ENCODE measurements around the gene SMIM44.
A peak's percentile ranks its signal among the peaks of the same experiment; 100 is the strongest.
"Not testable (repeated sequence)": the region's sequence is repeated elsewhere in the genome, so short reads cannot be mapped to it uniquely, and the experiment has no call there.

Gene SMIM44

DNA sequence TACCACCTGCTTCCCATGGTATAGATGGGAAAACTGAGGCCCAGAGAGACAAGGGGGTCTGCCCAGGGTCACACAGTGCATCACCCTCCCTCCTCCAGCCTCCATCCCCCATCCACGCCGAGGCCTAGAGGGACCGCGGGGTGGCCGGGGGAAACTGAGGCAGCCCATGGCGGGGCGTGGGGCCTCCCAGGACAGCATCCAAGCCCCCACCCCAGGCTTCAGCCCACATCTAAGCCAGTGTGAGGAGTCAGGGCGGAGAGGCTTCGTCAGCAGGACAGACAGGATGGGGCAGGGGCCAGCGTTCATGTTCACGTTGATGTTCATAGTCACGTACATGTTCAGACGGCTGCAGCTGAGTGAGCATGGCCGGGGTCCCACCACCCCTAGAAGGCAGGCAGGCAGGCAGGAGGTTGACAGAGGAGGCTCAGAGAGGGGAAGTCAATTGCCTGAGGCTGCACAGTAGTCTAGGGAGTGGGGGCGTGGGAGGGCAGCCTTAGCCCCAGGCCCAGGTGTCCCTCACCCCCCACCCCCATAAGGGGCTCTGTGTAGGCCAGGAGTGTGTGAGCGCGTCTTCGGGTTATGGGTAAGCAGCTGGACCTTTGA lies 26.2 kb downstream of the SMIM44 start:
- H3K9me3 ChIP-seq (ENCODE audit: control insufficient read depth, insufficient read depth, low read length): no peaks in the 10 kb centered on the region
- no peaks in the 10 kb centered on the region for H3K36me3 ChIP-seq (ENCODE audit: insufficient read depth, low read length)
- peaks cover 15% of the 10 kb centered on the region; the same call in 1 of the 2 replicates for H3K4me1 ChIP-seq (ENCODE audit: insufficient read depth, low read length)
- H3K9ac ChIP-seq (ENCODE audit: low read depth, low read length): no peak overlapping the region

GRCh38 chr19:3455960-3456601 lies 27.2 kb downstream of the SMIM44 start:
- H3K36me3 ChIP-seq (ENCODE audit: insufficient read depth, low read length): no peaks in the 10 kb centered on the region
- H3K9ac ChIP-seq (ENCODE audit: low read depth, low read length): no peak overlapping the region
- peaks cover 15% of the 10 kb centered on the region; the same call in 1 of the 2 replicates for H3K4me1 ChIP-seq (ENCODE audit: insufficient read depth, low read length)
- H3K9me3 ChIP-seq (ENCODE audit: control insufficient read depth, insufficient read depth, low read length): no peaks in the 10 kb centered on the region

- no peak overlapping the region for H3K9ac ChIP-seq (ENCODE audit: low read depth, low read length)
- H3K4me1 ChIP-seq (ENCODE audit: insufficient read depth, low read length): peaks cover 15% of the 10 kb centered on the region; the same call in 1 of the 2 replicates
- no peaks in the 10 kb centered on the region for H3K9me3 ChIP-seq (ENCODE audit: control insufficient read depth, insufficient read depth, low read length)
- H3K36me3 ChIP-seq (ENCODE audit: insufficient read depth, low read length): no peaks in the 10 kb centered on the region
Observed at GRCh38 chr19:3455393-3455955, 27.8 kb downstream of the SMIM44 start.

GRCh38 chr19:3454656-3455392 lies 28.4 kb downstream of the SMIM44 start:
- H3K4me1 ChIP-seq (ENCODE audit: insufficient read depth, low read length): peaks cover 14% of the 10 kb centered on the region; the same call in 1 of the 2 replicates
- no peaks in the 10 kb centered on the region for H3K36me3 ChIP-seq (ENCODE audit: insufficient read depth, low read length)
- H3K9me3 ChIP-seq (ENCODE audit: control insufficient read depth, insufficient read depth, low read length): no peaks in the 10 kb centered on the region
- no peak overlapping the region for H3K9ac ChIP-seq (ENCODE audit: low read depth, low read length)

- Histone ChIP-seq H3K36me3 (ENCODE audit: insufficient read depth, low read length) (no peaks in the 10 kb centered on the region), H3K9ac (ENCODE audit: low read depth, low read length) (no peak overlapping the region), H3K9me3 (ENCODE audit: control insufficient read depth, insufficient read depth, low read length) (no peaks in the 10 kb centered on the region), H3K4me1 (ENCODE audit: insufficient read depth, low read length) (peaks cover 12% of the 10 kb centered on the region; the same call in 1 of the 2 replicates)
Observed at GRCh38 chr19:3453840-3454239, 29.4 kb downstream of the SMIM44 start.

- H3K4me1 ChIP-seq (ENCODE audit: insufficient read depth, low read length): not testable (repeated sequence)
Observed at GRCh38 chr19:3452942-3453214, 30.4 kb downstream of the SMIM44 start.

DNA sequence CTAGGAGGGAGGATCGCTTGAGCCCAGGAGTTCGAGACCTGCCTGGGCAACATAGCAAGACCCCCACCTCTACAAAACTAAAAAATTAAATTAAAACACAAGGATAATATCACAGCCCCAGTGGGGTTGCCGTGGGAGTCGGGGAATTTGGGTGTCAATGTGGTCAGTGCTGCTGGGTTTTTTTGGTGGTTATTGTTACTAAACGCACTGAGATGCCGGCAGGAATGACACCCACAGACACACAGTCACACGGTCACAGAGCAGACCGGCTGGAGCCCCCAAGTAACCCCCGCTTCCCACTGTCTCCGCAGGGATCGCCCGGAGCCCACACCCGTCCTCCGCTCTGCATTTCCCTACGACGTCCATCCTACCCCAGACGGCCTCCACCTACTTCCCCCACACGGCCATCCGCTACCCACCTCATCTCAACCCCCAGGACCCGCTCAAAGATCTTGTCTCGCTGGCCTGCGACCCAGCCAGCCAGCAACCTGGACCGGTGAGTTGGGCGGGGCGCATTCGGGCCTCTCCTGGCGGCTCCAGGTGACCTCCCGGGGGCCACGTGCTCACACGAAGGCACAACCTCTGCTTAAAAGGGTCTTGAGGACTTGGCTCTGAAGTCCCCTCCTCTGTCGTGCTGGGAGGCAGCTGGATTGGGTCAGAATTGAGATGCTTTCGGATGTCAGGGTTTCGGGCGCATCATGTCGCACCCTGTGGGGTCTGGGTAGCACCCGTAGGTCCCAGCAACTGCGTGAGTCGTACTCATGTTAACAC lies 30.9 kb downstream of the SMIM44 start:
- no peak overlapping the region for H3K9ac ChIP-seq (ENCODE audit: low read depth, low read length)
- H3K4me1 ChIP-seq (ENCODE audit: insufficient read depth, low read length): peaks cover 2% of the 10 kb centered on the region; the same call in 1 of the 2 replicates
- no peaks in the 10 kb centered on the region for H3K36me3 ChIP-seq (ENCODE audit: insufficient read depth, low read length)
- H3K9me3 ChIP-seq (ENCODE audit: control insufficient read depth, insufficient read depth, low read length): no peaks in the 10 kb centered on the region

More at GRCh38 chr19:3452942-3453214, 30.4 kb downstream of the SMIM44 start:
- not testable (repeated sequence) for H3K36me3 ChIP-seq (ENCODE audit: insufficient read depth, low read length); H3K9me3 ChIP-seq (ENCODE audit: control insufficient read depth, insufficient read depth, low read length); H3K9ac ChIP-seq (ENCODE audit: low read depth, low read length)

GRCh38 chr19:3451451-3451866 lies 31.8 kb downstream of the SMIM44 start:
- Histone ChIP-seq H3K4me1 (ENCODE audit: insufficient read depth, low read length) (no peaks in the 10 kb centered on the region; the same call in 1 of the 2 replicates), H3K9me3 (ENCODE audit: control insufficient read depth, insufficient read depth, low read length) (no peaks in the 10 kb centered on the region), H3K36me3 (ENCODE audit: insufficient read depth, low read length) (no peaks in the 10 kb centered on the region), H3K9ac (ENCODE audit: low read depth, low read length) (no peak overlapping the region)

DNA sequence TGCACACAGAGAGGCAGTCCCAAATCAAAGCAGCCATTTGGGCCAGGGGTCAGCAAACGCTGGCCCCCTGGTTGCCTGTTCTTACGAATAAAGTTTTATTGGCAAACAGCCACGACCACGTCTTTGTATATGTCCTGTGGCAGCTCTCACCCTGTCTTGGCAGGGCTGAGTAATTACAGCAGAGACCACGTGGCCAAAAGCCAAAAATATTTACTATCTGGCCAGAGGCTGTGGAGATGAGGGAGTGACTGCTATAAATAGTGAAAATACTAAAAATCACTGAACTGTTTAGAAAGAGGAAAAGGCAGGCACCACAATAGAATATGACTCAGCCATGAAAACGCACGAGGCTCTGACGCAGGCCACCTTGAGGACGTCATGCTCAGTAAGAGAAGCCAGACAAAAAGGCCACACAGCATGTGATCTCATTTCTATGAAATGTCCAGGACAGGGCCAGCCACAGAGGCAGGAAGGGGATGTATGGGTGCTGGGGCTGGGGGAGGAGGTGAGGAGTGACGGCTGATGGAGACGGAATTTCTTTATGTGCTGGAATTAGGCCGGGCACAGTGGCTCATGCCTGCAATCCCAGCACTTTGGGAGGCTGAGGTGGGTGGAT lies 32.3 kb downstream of the SMIM44 start:
- Histone ChIP-seq H3K9ac (ENCODE audit: low read depth, low read length) (no peak overlapping the region), H3K36me3 (ENCODE audit: insufficient read depth, low read length) (no peaks in the 10 kb centered on the region), H3K4me1 (ENCODE audit: insufficient read depth, low read length) (no peaks in the 10 kb centered on the region; the same call in 1 of the 2 replicates), H3K9me3 (ENCODE audit: control insufficient read depth, insufficient read depth, low read length) (no peaks in the 10 kb centered on the region)

- Histone ChIP-seq H3K9me3 (ENCODE audit: control insufficient read depth, insufficient read depth, low read length) (no peaks in the 10 kb centered on the region), H3K4me1 (ENCODE audit: insufficient read depth, low read length) (peaks cover 6% of the 10 kb centered on the region), H3K9ac (ENCODE audit: low read depth, low read length) (no peak overlapping the region), H3K36me3 (ENCODE audit: insufficient read depth, low read length) (no peaks in the 10 kb centered on the region)
Observed at GRCh38 chr19:3448616-3449334, 34.5 kb downstream of the SMIM44 start.

- H3K36me3 ChIP-seq (ENCODE audit: insufficient read depth, low read length); H3K9ac ChIP-seq (ENCODE audit: low read depth, low read length); H3K9me3 ChIP-seq (ENCODE audit: control insufficient read depth, insufficient read depth, low read length); H3K4me1 ChIP-seq (ENCODE audit: insufficient read depth, low read length): not testable (repeated sequence)
Observed at GRCh38 chr19:3446657-3447056, 36.6 kb downstream of the SMIM44 start.

DNA sequence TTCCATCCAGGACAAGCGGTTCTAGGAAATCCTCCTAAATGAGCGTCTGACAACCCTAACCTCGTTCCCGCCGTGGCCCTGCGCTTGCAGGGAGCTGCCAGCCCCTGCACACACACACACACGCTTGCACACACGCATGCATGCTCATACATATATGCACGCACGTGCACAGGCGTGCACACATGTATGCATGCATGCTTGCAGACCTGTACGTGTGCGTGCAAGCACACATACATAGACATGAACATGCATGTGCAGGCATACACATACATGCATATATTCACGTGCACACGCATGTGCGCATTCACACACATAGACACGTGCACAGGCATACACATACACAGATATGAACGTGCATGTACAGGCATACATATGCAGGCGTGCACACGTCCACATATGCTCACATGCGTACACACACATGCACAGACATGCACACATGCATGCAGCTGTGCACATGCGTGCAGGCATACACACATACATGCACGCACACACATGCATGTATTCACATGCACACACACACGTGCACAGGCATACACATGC lies 38.5 kb downstream of the SMIM44 start:
- Histone ChIP-seq H3K36me3 (ENCODE audit: insufficient read depth, low read length) (no peaks in the 10 kb centered on the region), H3K9ac (ENCODE audit: low read depth, low read length) (peak overlapping the region; percentile 10; the same call in 1 of the 2 replicates), H3K9me3 (ENCODE audit: control insufficient read depth, insufficient read depth, low read length) (no peaks in the 10 kb centered on the region), H3K4me1 (ENCODE audit: insufficient read depth, low read length) (peaks cover 10% of the 10 kb centered on the region)
